SK-MEL-5 (cell line): Measurements from ENCODE around the gene APOL2. TPM values are rescaled to one million over a fixed set of nuclear protein-coding genes. Genes with fewer than 3 reads are reported as not detected.
"Not testable (repeated sequence)": the region's sequence is repeated elsewhere in the genome, so short reads cannot be mapped to it uniquely, and the experiment has no call there.

Experiments
- DNase-seq: peaks from one replicate; pipeline ENCODE4 v3.0.0-alpha.2; 2016; ENCODE audit warnings: low read depth, low spot score
- in situ Hi-C: cut with HindIII; loops from 2 replicates; pipeline ENCODE4 v1.10.0; 2016; ENCODE audit warnings: low sequenced_read_pairs, high pct_unique_total_duplicates, low pct_unique_long_range_greater_than_20kb
- total RNA-seq: library from RNA; depleted of rRNA; stranded (reverse); fragments of >200 nt; shearing (Covaris generic); gene quantifications from 2 replicates; pipeline ENCODE4 v1.2.3, GENCODE V29; 2014

Gene APOL2
- total RNA-seq, 1 experiment from 2014 or later, result 36.4 TPM

GRCh38 chr22:36210224-36210623 is 29.1 kb downstream of the APOL2 start:
- in situ Hi-C loops, result no loop called here
- no peak for DNase-seq

DNA sequence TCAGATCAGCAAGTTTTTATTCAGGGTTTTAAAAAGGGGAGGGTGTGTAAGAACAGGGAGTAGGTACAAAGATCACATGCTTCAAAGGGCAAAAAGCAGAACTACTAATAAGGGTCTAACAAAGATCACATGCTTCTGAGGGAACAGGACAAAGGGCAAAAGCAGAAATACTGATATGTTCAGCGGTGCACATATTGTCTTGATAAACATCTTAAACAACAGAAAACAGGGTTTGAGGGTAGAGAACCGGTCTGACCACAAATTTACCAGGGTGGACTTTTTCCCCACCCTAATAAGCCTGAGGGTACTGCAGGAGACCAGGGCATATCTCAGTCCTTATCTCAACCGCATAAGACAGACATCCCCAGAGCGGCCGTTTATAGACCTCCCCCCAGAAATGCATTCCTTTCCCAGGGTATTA is 29.8 kb downstream of the APOL2 start:
- in situ Hi-C loops, DNase-seq: not testable (repeated sequence)

- DNase-seq, result no peak
- in situ Hi-C loops, result no loop called here
These were observed 30.4 kb downstream of the APOL2 start for GRCh38 chr22:36208914-36209313.

GRCh38 chr22:36208162-36208765 is 31.1 kb downstream of the APOL2 start:
- DNase-seq, result no peak

DNA sequence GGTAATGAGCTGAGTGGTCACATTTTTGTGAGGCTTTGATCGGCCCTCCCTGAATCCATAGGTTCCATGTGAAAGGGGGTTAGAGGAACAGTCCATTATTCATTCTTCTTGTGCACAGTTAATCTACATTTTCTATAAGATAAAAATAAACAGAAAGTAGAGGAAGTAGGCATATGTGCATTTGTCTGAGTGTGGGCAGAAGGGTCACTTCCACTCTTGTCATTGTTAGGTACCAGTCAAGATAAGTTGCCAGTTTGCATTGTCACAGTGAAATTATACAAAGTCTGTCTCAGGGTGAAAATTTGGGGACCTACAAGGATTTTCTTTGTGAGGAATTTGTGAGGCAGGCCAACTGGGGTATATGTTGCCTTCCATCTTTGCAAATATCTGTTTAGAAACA is 33.1 kb downstream of the APOL2 start:
- no peak for DNase-seq
- in situ Hi-C loops, result no loop called here

More at GRCh38 chr22:36208162-36208765, 31.1 kb downstream of the APOL2 start:
- in situ Hi-C loops, result no loop called here

GRCh38 chr22:36205573-36205972 is 33.8 kb downstream of the APOL2 start:
- in situ Hi-C loops, DNase-seq: not testable (repeated sequence)

- DNase-seq, result no peak
- in situ Hi-C loops, result no loop called here
These were observed 34.7 kb downstream of the APOL2 start for GRCh38 chr22:36204632-36205015.

GRCh38 chr22:36204001-36204631 is 35.2 kb downstream of the APOL2 start:
- in situ Hi-C loops, result no loop called here
- DNase-seq, result no peak

DNA sequence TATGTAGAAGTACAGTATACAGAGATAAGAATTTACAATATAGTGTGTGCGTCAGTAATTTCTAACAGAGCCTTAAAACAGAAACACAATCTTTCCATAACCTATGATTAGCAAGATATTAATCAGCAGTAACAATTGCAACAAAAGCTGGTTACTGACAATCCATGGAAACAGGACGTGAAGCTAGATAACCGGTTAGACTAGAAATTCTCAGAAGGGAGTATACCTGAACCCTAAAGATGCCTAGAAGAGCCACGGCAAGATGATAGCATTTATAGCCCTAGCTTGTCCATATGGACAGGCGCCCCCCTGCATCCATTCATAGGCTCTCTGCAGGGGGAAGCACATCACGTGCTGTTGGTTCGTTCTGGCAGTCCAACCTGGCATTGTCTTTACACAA is 35.9 kb downstream of the APOL2 start:
- in situ Hi-C loops, DNase-seq: not testable (repeated sequence)

- DNase-seq, in situ Hi-C loops: not testable (repeated sequence)
These were observed 36.4 kb downstream of the APOL2 start for GRCh38 chr22:36202906-36203305.

GRCh38 chr22:36201630-36202319 is 37.6 kb downstream of the APOL2 start, which contains the start of gene APOL4:
Gene APOL4, minus strand, starts transcription at chr22:36201809. Its CDS starts 75 bp downstream, at chr22:36201734.
- no peak for DNase-seq
- in situ Hi-C loops, result no loop called here

GRCh38 chr22:36201025-36201424 is 38.3 kb downstream of the APOL2 start:
- in situ Hi-C loops, DNase-seq: not testable (repeated sequence)

DNA sequence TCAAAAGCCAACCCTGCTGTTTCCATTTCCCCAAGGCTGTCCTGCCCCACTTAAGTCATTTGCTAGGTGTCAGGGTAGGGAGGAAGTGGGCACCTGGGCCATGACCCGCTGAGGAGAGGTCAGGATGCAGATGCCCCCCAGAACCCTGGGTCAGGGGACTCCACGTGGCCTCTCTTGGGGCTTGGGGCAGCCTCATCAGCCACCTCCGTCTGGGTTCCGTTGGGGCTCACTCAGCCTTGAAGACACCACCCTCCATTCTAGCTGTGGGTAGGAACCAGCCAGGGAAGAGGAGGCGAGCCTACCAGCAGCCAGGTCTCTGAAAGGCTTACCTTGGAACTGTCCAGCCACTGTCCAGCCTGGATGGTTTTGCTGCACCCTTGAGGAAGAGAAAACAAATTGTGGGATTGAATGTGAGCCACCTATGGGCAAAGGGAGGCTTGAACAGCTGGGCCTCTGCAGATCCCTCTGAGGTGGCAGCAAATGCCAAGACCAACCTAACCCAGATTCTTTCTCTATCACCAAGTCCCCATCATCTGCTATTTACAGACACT is 40.3 kb downstream of the APOL2 start:
- no peak for DNase-seq
- in situ Hi-C loops, result no loop called here

GRCh38 chr22:36198536-36198935 is 40.8 kb downstream of the APOL2 start:
- in situ Hi-C loops, result no loop called here
- DNase-seq, result no peak

GRCh38 chr22:36197514-36198146 is 41.7 kb downstream of the APOL2 start:
- in situ Hi-C loops, result no loop called here
- no peak for DNase-seq

- no peak for DNase-seq
- in situ Hi-C loops, result no loop called here
These were observed 42.3 kb downstream of the APOL2 start for GRCh38 chr22:36197065-36197440.

DNA sequence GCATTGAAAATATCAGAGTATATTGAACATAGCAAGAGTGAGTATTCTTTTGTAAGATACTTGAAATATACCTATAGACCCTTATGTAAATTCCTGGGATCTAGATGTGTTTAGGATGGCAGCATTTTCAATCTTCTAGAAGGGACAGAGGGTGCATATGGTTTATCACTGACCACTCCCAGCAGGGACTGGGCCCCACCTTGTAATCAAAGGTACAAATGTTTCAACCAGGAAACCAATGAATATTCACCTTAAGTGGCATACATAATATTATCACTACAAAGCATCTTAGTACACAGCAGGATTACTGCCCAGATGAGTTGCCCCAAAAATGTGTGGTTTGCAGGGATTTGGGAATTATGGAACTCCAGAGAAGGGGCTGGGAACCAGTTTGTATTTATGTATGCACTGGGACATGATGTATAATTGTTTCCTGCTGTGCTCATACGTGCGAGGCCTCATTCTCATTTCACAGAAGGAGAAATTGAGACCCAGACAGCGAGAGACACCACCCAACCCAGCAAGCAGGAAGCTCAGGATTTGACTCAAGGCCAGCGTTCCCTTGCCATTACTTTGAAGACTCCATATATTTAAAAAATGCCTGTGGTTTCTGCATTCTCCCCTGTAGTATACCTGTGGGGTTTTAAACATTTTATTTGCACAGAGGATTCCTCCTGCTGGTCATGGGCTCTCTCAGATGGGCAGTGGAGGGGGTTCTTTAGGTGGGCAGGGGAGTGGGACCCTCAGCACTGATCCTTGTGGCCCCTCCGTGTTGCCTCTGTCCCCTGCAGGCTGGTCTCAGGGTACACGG is 42.9 kb downstream of the APOL2 start:
- DNase-seq, result no peak
- in situ Hi-C loops, result no loop called here
